ENCODE measurements around the gene MOCOS. TPM values are rescaled to one million over a fixed set of nuclear protein-coding genes. Genes with fewer than 3 reads are reported as not detected.

The MOCOS gene
- total RNA-seq, 1 donor from 2014 or later, result 15.3 TPM

DNA sequence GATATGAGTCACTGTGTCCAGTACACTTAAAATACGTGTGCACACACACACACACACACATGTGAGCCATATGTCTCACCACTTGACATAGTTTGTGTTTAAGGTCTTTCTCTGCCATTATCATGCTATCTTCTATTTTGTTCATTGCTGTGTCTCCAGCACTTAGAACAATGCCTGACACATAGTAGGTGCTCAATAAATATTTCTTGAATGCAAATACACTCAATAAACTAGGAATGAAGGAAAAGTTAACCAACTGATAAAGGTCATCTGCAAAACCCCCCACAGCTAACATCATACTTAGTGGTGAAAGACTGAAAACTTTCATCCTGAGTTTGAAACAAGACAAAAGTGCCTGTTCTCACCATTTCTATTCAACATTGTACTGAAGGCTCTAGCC, 4.4 kb downstream of the MOCOS start:
- H3K27me3 ChIP-seq (ENCODE audit: control insufficient read depth, insufficient read depth, low read length), result no peaks in the 10 kb centered on the region
- TF ChIP-seq, protein P1, sequence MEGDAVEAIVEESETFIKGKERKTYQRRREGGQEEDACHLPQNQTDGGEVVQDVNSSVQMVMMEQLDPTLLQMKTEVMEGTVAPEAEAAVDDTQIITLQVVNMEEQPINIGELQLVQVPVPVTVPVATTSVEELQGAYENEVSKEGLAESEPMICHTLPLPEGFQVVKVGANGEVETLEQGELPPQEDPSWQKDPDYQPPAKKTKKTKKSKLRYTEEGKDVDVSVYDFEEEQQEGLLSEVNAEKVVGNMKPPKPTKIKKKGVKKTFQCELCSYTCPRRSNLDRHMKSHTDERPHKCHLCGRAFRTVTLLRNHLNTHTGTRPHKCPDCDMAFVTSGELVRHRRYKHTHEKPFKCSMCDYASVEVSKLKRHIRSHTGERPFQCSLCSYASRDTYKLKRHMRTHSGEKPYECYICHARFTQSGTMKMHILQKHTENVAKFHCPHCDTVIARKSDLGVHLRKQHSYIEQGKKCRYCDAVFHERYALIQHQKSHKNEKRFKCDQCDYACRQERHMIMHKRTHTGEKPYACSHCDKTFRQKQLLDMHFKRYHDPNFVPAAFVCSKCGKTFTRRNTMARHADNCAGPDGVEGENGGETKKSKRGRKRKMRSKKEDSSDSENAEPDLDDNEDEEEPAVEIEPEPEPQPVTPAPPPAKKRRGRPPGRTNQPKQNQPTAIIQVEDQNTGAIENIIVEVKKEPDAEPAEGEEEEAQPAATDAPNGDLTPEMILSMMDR (IDR thresholded peaks at IDR 0.05; ENCODE audit: insufficient read depth, low read length, poor library complexity, severe bottlenecking), result no peak
- no peak for DNase-seq (ENCODE audit: low read depth)
- no peaks in the 10 kb centered on the region for H3K36me3 ChIP-seq (ENCODE audit: control insufficient read depth, insufficient read depth, low read length)
- H3K4me3 ChIP-seq (ENCODE audit: low read depth, low read length), result no peak overlapping the region

DNA sequence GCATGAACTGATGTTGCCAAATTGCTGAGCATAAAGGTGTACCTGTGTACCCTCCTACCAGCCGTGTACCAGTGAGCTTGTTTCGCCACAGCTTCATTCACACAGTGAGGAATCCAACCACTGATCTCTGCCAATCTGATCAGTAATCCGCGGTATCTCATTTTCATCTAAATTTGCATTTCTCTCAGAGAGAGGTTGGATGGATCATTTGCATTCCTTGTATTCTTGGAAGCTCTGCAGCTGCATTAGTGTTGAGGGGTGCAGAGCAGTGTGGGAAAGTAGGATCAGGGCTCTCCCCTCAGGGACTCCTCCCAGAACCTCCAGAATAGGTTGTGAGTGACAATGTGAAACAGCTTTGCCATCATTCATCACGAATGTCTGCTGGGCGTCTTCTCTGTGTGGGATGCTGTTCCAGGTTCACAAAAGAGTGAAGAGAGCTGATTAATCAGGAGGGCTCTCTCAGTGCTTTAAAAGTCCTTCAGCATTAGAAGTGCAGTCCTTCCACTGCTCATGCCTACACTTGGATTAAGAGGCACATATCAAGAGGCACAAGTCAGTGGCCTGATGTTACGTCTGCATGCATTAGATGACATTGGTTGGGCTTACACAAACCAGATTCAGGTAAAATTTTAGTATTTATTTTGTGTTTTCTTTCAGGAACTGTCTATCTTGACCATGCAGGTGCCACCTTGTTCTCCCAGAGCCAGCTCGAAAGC, 7.5 kb downstream of the MOCOS start:
- Histone ChIP-seq H3K4me3 (ENCODE audit: low read depth, low read length) (no peak overlapping the region), H3K27me3 (ENCODE audit: control insufficient read depth, insufficient read depth, low read length) (no peaks in the 10 kb centered on the region), H3K36me3 (ENCODE audit: control insufficient read depth, insufficient read depth, low read length) (no peaks in the 10 kb centered on the region)
- DNase-seq (ENCODE audit: low read depth), result no peak
- TF ChIP-seq, protein P1 (IDR thresholded peaks at IDR 0.05; ENCODE audit: insufficient read depth, low read length, poor library complexity, severe bottlenecking), result no peak

GRCh38 chr18:36195427-36196122, 8.3 kb downstream of the MOCOS start:
- no peaks in the 10 kb centered on the region for H3K36me3 ChIP-seq (ENCODE audit: control insufficient read depth, insufficient read depth, low read length)
- H3K27me3 ChIP-seq (ENCODE audit: control insufficient read depth, insufficient read depth, low read length), result no peaks in the 10 kb centered on the region
- no peak for DNase-seq (ENCODE audit: low read depth)
- no peak overlapping the region for H3K4me3 ChIP-seq (ENCODE audit: low read depth, low read length)
- TF ChIP-seq, protein P1 (IDR thresholded peaks at IDR 0.05; ENCODE audit: insufficient read depth, low read length, poor library complexity, severe bottlenecking), result no peak

DNA sequence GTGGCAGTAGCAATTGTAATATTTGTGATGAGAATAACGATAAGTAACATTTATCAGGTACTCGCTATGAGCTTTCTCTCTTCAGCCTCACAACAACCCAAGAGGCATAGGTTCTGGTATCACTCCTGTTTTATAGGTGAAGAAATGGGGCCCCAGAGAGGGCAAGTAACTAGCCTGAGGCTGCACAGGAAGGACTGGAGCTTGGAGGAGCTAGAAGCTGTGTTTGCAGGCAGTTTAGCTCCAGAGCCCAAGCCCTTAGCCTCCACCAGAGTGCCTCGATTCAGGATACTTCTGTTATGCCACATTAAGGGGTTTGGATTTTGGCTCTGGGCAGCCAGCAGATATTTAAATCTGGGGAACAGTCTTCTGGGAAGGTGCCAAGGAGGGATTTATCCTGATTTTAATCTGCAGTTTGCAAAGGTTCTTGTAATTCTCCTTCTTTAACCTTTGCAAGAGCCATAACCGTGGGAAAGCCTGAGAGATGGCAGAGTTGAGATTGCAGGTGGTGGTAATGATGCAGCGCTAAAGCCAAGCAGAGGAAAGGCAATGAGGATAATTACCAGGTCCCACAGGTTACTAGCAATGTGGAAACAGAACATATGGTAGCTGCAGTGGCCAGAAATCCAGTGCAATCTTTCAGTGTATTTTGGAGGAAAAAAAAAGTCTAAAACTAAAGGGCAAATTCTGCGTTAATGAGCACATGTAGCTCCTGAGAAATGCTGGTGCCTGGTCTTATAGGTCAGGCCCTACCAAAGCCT, 9.1 kb downstream of the MOCOS start:
- Histone ChIP-seq H3K36me3 (ENCODE audit: control insufficient read depth, insufficient read depth, low read length) (no peaks in the 10 kb centered on the region), H3K4me3 (ENCODE audit: low read depth, low read length) (no peak overlapping the region), H3K27me3 (ENCODE audit: control insufficient read depth, insufficient read depth, low read length) (no peaks in the 10 kb centered on the region)
- no peak for DNase-seq (ENCODE audit: low read depth)
- TF ChIP-seq, protein P1 (IDR thresholded peaks at IDR 0.05; ENCODE audit: insufficient read depth, low read length, poor library complexity, severe bottlenecking), result no peak

- TF ChIP-seq, protein P1 (IDR thresholded peaks at IDR 0.05; ENCODE audit: insufficient read depth, low read length, poor library complexity, severe bottlenecking), result no peak
- Histone ChIP-seq H3K36me3 (ENCODE audit: control insufficient read depth, insufficient read depth, low read length) (no peaks in the 10 kb centered on the region), H3K4me3 (ENCODE audit: low read depth, low read length) (no peak overlapping the region), H3K27me3 (ENCODE audit: control insufficient read depth, insufficient read depth, low read length) (no peaks in the 10 kb centered on the region)
- DNase-seq (ENCODE audit: low read depth), result no peak
These were observed 10.3 kb downstream of the MOCOS start for GRCh38 chr18:36197511-36198166.
